Activated CD8-positive, alpha-beta memory T cell treated with anti-CD3 and anti-CD28 coated beads for 4 hours (primary cell): ENCODE results near the gene ZNF197.
"Not testable (repeated sequence)": the region's sequence is repeated elsewhere in the genome, so short reads cannot be mapped to it uniquely, and the experiment has no call there.

Source experiments
- DNase-seq, 2 donors: peaks; one replicate each; pipeline ENCODE4 v3.0.0-alpha.2; 2020; ENCODE audit warnings: low read depth in 2 of 2

Gene ZNF197

DNA sequence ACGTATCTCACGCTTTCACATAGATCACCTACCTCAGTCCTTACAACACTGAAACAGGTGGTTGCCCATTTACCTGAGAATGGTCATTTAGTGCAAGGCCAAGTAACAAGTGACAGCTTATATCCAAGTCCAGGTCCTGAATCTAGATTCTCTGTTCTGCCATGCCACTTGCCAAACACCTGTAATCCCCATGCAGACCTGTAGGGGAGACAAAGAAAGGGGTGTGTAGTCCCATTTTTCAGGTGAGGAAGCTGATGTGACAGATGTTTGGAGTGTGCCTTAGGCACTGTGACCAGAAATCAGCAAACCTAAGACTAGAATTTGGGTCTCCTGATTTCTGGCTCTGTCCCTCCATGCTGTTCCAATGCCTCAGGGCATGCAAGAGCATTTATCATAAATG, 36.4 kb downstream of the ZNF197 start:
- DNase-seq, result no peak

DNA sequence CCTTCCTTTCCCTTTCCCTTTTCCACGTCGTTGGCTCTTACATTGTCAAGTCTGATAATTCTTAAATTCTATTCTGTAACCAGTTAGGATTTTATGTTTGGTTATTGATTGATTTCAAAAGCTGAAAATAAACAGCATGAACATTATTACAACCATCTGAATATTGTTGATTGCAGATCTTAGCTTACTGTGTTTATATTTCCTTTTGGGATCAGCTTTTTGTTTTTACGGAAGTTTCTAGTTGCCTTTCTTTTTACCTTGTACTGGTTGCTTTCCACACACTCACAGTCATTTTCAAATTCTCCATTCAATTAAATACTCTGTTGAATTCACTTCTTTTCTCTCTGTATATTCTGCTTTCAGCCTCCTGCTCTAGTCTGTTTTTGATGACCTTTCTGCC, 40.3 kb downstream of the ZNF197 start:
- DNase-seq, result no peak

DNA sequence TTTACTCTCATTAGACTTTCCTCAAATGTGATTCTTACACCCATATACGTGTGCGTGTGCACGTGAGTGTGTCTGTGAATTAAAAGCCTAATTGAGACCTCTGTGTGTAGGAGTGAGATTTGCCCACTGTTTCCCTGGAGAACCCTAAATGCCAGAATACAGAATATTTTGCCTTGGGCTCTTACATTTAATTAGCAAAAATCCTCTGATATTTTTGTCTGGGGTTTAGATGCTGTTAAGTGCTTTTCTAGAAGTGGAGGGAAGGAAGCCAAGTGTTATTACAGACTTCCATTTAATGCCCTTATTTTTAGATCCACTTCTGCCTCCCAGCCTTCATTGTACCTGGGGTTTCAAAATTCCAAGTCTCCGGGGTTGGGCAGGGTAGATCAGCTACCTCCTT, 41.5 kb downstream of the ZNF197 start:
- DNase-seq, result no peak

DNA sequence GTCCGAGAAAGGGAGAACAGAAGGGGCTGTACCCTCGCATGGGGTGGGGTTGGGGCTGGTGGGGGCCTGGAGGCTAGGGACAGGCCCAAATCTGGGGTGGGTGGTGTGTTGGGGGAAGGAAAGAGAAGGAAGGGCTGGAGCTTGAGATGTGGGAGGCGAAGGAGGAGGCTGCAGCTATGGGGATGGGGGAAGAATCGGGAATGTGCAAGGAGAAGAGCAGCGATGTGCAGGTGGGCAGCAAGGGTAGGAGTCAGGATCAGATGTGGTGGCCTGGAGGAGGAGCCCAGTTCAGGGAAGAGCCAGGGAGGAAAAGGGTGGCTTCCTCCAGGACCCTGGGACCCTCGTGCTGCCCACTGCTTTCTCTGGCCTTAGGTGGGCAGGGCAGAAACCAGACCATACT, 44.9 kb downstream of the ZNF197 start:
- DNase-seq, result no peak

DNA sequence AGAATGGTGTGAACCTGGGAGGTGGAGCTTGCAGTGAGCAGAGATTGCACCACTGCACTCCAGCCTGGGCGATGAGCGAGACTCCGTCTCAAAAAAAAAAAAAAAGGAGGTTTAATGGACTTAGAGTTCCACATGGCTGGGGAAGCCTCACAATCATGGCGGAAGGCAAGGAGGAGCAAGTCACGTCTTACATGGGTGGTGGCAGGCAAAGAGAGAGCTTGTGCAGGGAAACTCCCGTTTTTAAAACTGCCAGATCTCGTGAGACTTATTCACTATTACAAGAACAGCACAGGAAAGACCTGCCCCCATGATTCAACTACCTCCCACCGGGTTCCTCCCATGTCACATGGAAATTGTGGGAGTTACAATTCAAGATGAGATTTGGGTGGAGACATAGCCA, 48.6 kb downstream of the ZNF197 start:
- DNase-seq, result not testable (repeated sequence)

DNA sequence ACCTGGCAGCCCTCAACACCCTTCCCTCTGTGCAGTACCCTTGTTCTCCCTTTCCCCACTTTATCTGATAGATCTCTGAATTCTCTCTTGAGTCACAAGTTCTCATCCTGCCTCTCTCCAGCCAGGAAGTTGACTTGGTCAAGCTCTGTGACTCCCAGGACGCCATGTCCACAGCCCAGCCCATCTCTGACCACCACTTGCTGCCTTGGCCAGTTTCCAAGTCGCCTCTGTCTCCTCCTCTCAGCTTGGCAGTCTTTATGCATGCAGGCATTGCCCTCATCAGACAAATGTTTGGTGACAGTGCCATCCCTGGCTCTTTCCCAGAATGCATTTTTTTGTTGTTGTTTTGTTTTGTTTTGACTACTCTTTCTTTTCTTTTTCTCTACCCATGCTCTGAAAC, 49.4 kb downstream of the ZNF197 start:
- DNase-seq, result no peak

DNA sequence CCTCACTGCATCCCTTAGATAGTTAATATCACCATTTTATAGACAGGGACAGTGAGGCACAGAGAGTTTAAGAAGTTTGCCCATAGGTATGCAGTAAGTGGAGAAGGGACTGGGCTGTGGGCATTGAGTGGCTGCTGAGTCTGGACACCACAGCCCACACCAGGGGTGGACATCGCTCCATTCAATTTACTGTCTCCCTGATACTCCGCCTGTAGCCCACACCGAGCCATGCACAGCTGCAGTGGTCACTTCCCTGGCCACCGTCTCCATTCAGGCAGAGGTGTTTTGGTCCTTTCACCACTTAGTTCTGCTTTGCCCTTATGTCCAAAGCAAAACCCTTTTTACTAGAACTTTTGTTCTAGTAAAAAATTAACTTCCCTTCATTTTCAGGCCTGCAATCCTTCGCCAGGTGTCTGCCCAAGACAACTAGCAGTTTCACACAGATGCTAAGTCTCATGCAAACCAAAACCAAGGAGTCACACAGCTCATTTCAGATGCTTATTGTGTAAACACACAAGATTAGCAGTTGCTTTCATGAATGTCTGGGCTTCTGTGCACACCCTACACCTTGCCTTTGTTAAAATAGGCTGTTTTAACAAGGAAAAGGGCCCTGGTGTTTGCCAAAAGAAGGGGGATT, 53.8 kb downstream of the ZNF197 start:
- DNase-seq, result no peak

DNA sequence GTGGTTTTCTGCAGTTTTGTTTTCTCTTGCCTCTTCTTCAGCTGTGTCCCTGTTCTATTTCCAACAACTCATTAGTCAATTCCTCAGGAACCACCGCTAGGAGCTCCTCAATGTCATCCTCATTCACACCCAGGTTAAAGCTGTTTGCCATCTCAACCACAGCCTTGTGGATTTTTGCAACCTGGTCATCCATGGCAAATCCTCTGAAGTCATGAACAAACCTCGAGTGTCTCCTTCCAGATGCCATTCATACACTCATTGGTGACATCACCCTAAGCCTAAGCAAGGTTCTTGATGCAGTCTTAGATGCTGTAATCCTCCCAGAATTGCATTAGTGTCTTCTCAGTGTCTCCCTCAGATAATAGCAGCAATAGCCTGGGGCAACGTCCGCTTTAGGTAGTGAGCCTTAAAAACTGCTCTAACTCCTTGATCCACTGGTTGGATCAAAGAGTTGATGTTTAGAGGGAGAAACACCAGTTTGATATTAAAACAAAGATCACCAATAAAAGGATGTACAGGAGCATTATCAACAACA, 56.2 kb downstream of the ZNF197 start:
- no peak for DNase-seq

DNA sequence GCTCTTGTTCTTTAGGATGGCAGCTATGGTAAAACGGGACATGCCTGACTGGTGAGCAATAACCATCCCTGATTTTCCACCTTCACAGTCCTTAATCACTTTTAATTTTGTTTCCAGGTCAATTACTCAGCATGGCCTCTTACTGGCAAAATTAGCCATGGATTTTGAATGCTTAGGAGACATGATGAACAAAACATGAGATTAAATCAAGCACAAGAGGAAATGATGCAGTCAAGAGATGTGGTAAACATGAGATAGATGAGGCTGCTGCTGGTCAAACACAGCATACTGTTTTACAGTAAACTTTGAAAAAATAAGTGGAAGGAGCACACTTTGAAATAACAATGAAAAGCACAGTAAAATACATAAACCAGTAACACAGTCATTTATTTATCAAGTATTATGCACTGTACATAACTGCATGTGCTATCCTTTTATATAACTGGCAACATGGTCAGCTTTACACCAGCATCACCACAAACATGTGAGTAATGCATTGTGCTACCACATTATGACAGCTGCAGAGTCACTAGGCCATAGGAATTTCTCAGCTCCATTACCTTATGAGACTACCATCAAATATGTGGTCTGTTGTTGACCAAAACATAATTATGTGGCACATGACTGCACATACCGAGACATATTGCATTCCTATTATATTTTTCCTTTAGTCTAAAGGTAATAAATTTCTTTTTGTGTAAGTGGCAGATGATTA, 57.5 kb downstream of the ZNF197 start:
- DNase-seq, result no peak

DNA sequence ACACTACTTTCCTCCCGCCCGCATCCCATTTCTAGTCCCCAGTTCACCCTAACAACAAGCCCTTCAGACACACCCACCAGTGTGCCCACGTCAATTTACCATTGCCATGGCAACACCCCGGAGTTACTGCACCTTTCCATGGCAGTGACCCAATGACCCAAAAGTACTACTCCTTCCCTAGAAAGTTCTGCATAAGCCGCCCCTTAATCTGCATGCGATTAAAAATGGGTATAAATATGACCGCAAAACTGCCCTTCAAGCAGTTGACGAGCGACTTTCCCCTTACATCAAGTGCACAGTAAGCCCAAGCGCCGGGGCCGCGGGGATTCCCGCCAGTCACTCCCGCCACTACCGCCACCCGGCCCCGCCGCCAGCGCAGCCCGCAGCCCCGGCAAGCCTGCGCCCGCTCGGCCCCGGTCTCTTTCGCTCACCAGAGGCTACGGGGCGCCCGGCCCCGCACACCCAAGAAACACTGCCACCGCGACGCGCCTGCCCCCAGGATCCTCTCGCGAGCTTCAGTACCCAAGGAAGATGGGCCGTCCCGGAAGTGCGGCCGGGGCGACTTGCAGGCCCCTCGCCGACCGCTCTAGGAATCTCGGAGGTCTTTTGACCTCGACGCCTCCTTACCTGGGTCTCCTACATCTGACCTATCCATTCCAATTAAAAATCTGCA, 60.4 kb downstream of the ZNF197 start:
- DNase-seq, result peak; percentile 18 to 26

DNA sequence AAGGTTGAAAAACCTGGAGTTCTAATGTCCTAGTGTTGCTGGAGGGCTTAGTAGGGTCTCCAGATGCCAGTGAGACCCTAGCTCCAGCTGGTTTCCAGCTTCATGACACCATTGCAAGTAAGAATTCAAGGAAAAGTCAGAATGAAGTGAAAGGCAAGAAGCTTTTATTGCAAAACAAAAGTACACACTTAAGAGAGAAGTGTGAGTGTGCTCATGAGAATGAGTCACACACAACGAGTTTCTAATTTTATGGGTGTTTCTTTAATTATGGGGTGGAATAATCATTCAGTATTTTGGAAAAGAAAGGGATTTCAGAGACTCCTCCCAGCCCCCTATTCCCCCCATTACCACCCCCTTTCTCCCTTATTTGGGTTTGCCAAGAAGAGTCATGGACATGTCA, 63.1 kb downstream of the ZNF197 start:
- no peak for DNase-seq
